ENCODE measurements around the gene CACNA1C. TPM values are rescaled to one million over a fixed set of nuclear protein-coding genes. Genes with fewer than 3 reads are reported as not detected.

The CACNA1C gene
- total RNA-seq, 1 donor from 2014 or later = 20.0 TPM

GRCh38 chr12:2654311-2654710, 601.5 kb downstream of the CACNA1C start:
- FAIRE-seq (no peak), DNase-seq (ENCODE audit: low spot score in 2 of 2) (no peak)

GRCh38 chr12:2654741-2655140, 602.0 kb downstream of the CACNA1C start:
- DNase-seq (ENCODE audit: low spot score in 2 of 2) (no peak), FAIRE-seq (no peak)

- DNase-seq (ENCODE audit: low spot score in 2 of 2) (no peak), FAIRE-seq (no peak)
Observed at GRCh38 chr12:2662524-2662923, 609.7 kb downstream of the CACNA1C start.

GRCh38 chr12:2664721-2665577, 612.2 kb downstream of the CACNA1C start:
- DNase-seq (ENCODE audit: low spot score in 2 of 2) = no peak
- no peak for FAIRE-seq

GRCh38 chr12:2666411-2666810, 613.6 kb downstream of the CACNA1C start:
- DNase-seq (ENCODE audit: low spot score in 2 of 2) (no peak), FAIRE-seq (no peak)

GRCh38 chr12:2666846-2667245, 614.1 kb downstream of the CACNA1C start:
- FAIRE-seq (no peak), DNase-seq (ENCODE audit: low spot score in 2 of 2) (no peak)

- no peak for DNase-seq (ENCODE audit: low spot score in 2 of 2)
- no peak for FAIRE-seq
Observed at GRCh38 chr12:2667716-2668440, 615.1 kb downstream of the CACNA1C start.

GRCh38 chr12:2668816-2669215, 616.0 kb downstream of the CACNA1C start:
- DNase-seq (ENCODE audit: low spot score in 2 of 2) = no peak
- no peak for FAIRE-seq

- no peak for DNase-seq (ENCODE audit: low spot score in 2 of 2)
- no peak for FAIRE-seq
Observed at GRCh38 chr12:2669560-2669959, 616.8 kb downstream of the CACNA1C start.

GRCh38 chr12:2672863-2673262, 620.1 kb downstream of the CACNA1C start:
- no peak for DNase-seq (ENCODE audit: low spot score in 2 of 2)
- FAIRE-seq = no peak

- DNase-seq (ENCODE audit: low spot score in 2 of 2) (no peak), FAIRE-seq (no peak)
Observed at GRCh38 chr12:2673966-2674810, 621.4 kb downstream of the CACNA1C start.

GRCh38 chr12:2675776-2676175, 623.0 kb downstream of the CACNA1C start:
- no peak for DNase-seq (ENCODE audit: low spot score in 2 of 2)
- FAIRE-seq = no peak

- no peak for FAIRE-seq
- DNase-seq (ENCODE audit: low spot score in 2 of 2) = no peak
Observed at GRCh38 chr12:2677142-2677880, 624.5 kb downstream of the CACNA1C start.

- no peak for DNase-seq (ENCODE audit: low spot score in 2 of 2)
Observed at GRCh38 chr12:2678426-2678825, 625.6 kb downstream of the CACNA1C start.

GRCh38 chr12:2679068-2679815, 626.5 kb downstream of the CACNA1C start:
- FAIRE-seq = no peak

More at GRCh38 chr12:2678426-2678825, 625.6 kb downstream of the CACNA1C start:
- FAIRE-seq = no peak

GRCh38 chr12:2679816-2680675, 627.3 kb downstream of the CACNA1C start:
- FAIRE-seq = no peak
- DNase-seq (ENCODE audit: low spot score in 2 of 2) = no peak

More at GRCh38 chr12:2679068-2679815, 626.5 kb downstream of the CACNA1C start:
- no peak for DNase-seq (ENCODE audit: low spot score in 2 of 2)

- DNase-seq (ENCODE audit: low spot score in 2 of 2) = no peak
- FAIRE-seq = no peak
Observed at GRCh38 chr12:2680676-2681039, 627.9 kb downstream of the CACNA1C start.

GRCh38 chr12:2681450-2682205, 628.8 kb downstream of the CACNA1C start:
- no peak for FAIRE-seq

More at GRCh38 chr12:2681450-2682205, 628.8 kb downstream of the CACNA1C start:
- no peak for DNase-seq (ENCODE audit: low spot score in 2 of 2)
